OCI-LY3 (cell line): ENCODE data around the gene SEC16B.

Source experiments
- EZH2phosphoT487 ChIP-seq: fragments of 200-600 bp; shearing (Covaris generic); IDR thresholded peaks from 2 replicates; pipeline ENCODE4 v1.6.1; 2018; ENCODE audit warnings: antibody characterized with exemption, mixed run types, low read depth
- TF ChIP-seq, protein P1 (sequence below): fragments of 200-600, 300-600 bp; sonication (generic); IDR thresholded peaks from 2 replicates; pipeline ENCODE4 v1.5.1; 2014; ENCODE audit warnings: antibody characterized with exemption, low read length, low read depth

DNA sequence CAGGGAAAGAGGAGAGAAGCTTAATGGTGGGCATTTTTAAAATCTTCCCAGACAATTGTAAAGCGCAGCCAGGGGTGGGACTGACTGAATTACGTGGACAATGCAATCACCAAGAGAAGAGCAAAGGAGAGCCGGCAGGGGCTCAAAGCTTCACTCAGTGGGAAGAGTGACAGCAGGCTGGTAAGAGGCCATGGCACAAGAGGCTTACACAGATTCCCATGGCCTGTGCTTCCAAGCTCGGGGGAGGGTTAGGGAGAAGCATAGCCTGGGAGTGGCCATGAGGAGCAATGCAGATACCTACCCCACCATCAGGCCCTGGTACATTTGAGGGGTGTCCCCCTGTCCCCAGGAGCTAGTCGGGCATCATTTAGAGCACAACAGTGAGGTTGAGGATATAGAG, 27.1 kb upstream of the SEC16B start:
- TF ChIP-seq, protein P1, sequence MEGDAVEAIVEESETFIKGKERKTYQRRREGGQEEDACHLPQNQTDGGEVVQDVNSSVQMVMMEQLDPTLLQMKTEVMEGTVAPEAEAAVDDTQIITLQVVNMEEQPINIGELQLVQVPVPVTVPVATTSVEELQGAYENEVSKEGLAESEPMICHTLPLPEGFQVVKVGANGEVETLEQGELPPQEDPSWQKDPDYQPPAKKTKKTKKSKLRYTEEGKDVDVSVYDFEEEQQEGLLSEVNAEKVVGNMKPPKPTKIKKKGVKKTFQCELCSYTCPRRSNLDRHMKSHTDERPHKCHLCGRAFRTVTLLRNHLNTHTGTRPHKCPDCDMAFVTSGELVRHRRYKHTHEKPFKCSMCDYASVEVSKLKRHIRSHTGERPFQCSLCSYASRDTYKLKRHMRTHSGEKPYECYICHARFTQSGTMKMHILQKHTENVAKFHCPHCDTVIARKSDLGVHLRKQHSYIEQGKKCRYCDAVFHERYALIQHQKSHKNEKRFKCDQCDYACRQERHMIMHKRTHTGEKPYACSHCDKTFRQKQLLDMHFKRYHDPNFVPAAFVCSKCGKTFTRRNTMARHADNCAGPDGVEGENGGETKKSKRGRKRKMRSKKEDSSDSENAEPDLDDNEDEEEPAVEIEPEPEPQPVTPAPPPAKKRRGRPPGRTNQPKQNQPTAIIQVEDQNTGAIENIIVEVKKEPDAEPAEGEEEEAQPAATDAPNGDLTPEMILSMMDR: no peak
- no peak for TF ChIP-seq EZH2phosphoT487
